NOMO-1 treated with DMSO at 0.1 percent for 48 hours (cell line): ENCODE results near the gene SYNPO.

Experiments used
- DNase-seq: peaks from one replicate; lab custom pipeline; 2025; ENCODE audit not compliant: unreplicated experiment; lab: John Stamatoyannopoulos, UW

SYNPO gene

GRCh38 chr5:150625164-150625535 lies 15.3 kb upstream of the SYNPO start:
- DNase-seq = no peak

GRCh38 chr5:150625831-150626746 lies 14.4 kb upstream of the SYNPO start:
- DNase-seq = no peak

GRCh38 chr5:150626853-150627276 lies 13.6 kb upstream of the SYNPO start:
- DNase-seq = no peak

- DNase-seq = peak; percentile 16
These were observed 12.5 kb upstream of the SYNPO start for GRCh38 chr5:150627731-150628545.

- no peak for DNase-seq
These were observed 11.4 kb upstream of the SYNPO start for GRCh38 chr5:150628936-150629485.

- DNase-seq = no peak
These were observed 10.4 kb upstream of the SYNPO start for GRCh38 chr5:150630016-150630415.

- DNase-seq = no peak
These were observed 9.8 kb upstream of the SYNPO start for GRCh38 chr5:150630461-150631325.

GRCh38 chr5:150631326-150631701 lies 9.1 kb upstream of the SYNPO start:
- DNase-seq = no peak

- no peak for DNase-seq
These were observed 7.9 kb upstream of the SYNPO start for GRCh38 chr5:150632305-150633160.

- DNase-seq = no peak
These were observed 7.0 kb upstream of the SYNPO start for GRCh38 chr5:150633429-150633828.

GRCh38 chr5:150636391-150637244 lies 3.8 kb upstream of the SYNPO start:
- DNase-seq = no peak

- no peak for DNase-seq
These were observed 3.0 kb upstream of the SYNPO start for GRCh38 chr5:150637245-150638052.

GRCh38 chr5:150638053-150638444 lies 2.4 kb upstream of the SYNPO start:
- DNase-seq = no peak

- no peak for DNase-seq
These were observed 1.7 kb upstream of the SYNPO start for GRCh38 chr5:150638488-150639376.

GRCh38 chr5:150639377-150639692 lies 1.1 kb upstream of the SYNPO start:
- DNase-seq = no peak

GRCh38 chr5:150639751-150640150 lies 709 bp upstream of the SYNPO start:
- no peak for DNase-seq

GRCh38 chr5:150641006-150641570 lies 628 bp downstream of the SYNPO start:
- DNase-seq = no peak
